ENCODE data around the gene CDH12.

Gene CDH12

DNA sequence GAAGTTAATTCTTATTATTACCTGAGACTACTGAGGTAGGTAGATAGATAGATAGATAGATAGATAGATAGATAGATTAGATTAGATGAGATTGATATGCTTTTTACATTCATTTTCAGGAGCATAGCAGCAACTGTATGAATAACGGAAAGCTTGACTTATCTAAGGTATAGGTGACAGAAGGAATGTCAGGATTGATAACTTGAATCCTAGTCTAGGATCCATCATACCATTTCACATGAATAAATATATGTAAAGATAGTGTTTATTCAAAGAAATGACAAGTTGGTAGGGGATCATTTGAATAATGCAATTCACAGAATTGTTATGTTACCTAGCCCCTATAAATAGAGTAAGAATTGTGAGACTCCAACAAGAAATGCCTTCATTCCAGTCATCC, 1008.2 kb downstream of the CDH12 start:
- DNase-seq (ENCODE audit: low read depth in 2 of 3, low spot score in 2 of 3), result no peak

- DNase-seq (ENCODE audit: low read depth in 2 of 3, low spot score in 2 of 3), result no peak
These were observed 1018.3 kb downstream of the CDH12 start for GRCh38 chr5:21834863-21835262.

GRCh38 chr5:21831145-21831787, 1021.9 kb downstream of the CDH12 start:
- DNase-seq (ENCODE audit: low read depth in 2 of 3, low spot score in 2 of 3), result no peak

DNA sequence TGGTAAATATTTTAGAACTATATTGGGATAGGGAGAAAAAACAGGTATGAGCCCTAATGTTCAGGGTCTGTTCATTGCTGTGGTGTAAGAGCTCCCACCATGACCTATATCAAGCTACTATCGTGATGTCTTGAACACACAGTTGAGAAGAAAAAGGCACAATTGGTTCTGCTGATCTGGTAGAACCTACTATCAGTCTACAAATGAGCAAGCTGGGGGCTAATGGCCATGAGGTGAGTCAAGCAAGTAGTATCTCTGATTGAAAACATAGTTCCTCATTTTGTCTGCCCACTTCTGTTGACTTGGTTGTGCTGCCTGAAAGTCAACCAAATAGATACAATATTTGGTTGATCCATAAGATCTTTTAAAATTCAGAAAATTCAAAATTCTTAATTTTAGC, 1026.3 kb downstream of the CDH12 start:
- no peak for DNase-seq (ENCODE audit: low read depth in 2 of 3, low spot score in 2 of 3)

DNA sequence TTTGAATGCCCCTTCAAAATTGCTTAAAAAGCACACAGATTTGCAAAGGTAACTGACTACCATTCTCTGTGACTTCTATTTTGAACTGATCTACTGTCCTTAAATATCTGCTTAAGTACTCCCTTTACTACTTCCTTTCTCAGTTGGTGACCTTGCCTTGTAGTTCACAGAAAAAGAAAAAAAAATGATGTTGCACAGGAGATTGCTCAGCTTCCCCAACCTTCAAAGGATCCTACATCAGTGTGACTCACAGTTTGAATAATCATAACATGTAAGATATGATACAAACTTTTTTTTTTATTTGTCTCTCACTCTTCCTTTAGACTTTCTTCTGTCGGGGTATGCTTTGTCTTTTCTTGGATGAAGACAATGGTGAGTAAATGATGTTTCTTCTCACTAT, 1029.6 kb downstream of the CDH12 start:
- DNase-seq (ENCODE audit: low read depth in 2 of 3, low spot score in 2 of 3), result no peak

GRCh38 chr5:21823076-21823574, 1030.0 kb downstream of the CDH12 start:
- DNase-seq (ENCODE audit: low read depth in 2 of 3, low spot score in 2 of 3), result no peak

DNA sequence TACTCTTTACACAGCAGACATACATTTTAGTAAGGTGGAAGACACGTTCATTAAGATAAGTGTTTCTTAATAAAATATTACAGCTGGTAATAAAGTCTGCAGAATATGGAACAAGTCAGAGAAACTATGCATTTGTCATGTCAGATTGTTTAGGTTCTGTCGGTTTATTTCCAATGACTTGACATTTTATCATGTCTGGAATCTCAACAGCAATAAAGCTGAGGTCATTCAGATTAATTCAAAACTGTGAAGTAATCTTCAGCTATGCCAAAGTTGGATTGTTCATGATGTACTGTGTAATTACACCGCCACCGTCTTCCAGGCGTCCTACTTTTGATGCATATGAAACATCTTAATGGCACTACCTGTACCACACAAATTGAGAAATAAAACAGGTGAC, 1032.6 kb downstream of the CDH12 start:
- no peak for DNase-seq (ENCODE audit: low read depth in 2 of 3, low spot score in 2 of 3)

GRCh38 chr5:21818370-21818720, 1034.8 kb downstream of the CDH12 start:
- DNase-seq (ENCODE audit: low read depth in 2 of 3, low spot score in 2 of 3), result no peak

- no peak for DNase-seq (ENCODE audit: low read depth in 2 of 3, low spot score in 2 of 3)
These were observed 1035.3 kb downstream of the CDH12 start for GRCh38 chr5:21817668-21818369.

- no peak for DNase-seq (ENCODE audit: low read depth in 2 of 3, low spot score in 2 of 3)
These were observed 1042.3 kb downstream of the CDH12 start for GRCh38 chr5:21810737-21811316.

DNA sequence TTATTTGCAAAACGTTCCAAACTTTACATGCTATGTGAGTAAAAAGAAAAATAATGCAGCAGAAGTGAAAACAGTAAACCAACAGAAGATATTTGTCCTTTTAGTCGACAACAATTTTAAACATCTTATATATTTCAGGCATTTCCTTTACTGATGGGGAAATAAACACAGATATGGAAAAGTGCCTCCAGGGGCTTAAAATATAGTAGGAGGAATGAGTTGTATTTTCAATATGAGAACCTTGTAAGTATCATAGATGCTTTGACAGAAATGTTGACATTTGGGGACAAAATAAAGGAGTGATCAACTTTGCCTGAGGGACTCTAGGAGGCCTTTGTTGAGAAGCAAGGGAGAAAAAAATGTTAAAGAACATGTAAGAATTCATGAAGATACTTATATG, 1043.5 kb downstream of the CDH12 start:
- DNase-seq (ENCODE audit: low read depth in 2 of 3, low spot score in 2 of 3), result no peak

DNA sequence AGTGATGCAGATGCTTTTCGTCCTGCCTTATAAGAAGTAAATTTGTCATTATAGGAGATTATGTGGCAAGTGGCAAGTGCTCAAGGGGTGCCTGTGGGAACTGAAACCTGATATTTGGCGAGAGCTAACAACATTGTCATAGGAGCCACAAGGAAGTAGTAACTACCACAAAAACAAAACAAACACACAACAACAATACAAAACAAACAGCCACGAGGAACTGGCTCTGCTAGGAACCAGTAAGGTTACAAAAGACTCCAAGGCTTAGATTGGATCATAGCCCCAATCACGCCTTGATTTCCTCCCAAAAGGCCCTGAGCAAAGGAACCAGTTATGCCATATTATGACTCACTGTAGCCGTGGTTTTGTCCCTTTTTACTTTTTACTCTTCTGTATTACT, 1045.2 kb downstream of the CDH12 start:
- DNase-seq (ENCODE audit: low read depth in 2 of 3, low spot score in 2 of 3), result no peak

DNA sequence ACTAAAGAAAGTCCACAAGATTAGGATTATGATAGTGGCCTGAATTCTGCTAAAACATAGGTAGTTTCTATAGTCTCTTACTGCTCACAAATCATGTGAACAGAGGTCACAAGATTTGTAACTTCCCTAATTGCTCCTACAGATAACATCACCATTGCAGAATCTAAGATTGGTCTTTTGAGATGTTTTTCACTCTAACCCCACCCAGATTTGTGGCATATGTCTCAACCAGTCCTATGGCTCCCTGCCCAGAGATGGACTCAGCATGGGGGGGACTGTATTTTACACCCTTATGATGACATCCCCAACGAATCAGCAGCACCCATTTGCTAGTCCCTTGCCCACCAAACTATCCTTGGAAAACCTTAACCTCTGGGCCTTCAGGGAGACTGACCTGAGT, 1046.2 kb downstream of the CDH12 start:
- DNase-seq (ENCODE audit: low read depth in 2 of 3, low spot score in 2 of 3), result no peak

DNA sequence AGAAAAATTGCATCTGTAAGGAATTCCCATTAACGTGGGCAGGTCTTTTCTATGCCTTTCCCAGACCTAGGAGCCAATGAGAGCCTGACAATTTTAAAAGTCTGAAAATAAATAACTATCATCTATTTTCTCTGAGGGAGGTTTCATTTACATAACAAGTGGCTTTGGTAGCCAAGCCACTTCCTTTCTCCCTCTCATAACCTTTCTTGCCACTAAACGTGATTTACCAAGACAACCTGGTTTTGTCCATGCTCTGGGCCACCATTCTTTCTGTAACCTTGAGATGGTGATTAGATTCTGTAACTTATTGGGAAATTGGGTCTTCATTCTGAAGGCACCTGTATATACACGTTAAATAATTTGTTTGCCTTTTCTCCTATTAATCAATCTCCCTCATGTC, 1046.9 kb downstream of the CDH12 start:
- DNase-seq (ENCODE audit: low read depth in 2 of 3, low spot score in 2 of 3), result no peak

DNA sequence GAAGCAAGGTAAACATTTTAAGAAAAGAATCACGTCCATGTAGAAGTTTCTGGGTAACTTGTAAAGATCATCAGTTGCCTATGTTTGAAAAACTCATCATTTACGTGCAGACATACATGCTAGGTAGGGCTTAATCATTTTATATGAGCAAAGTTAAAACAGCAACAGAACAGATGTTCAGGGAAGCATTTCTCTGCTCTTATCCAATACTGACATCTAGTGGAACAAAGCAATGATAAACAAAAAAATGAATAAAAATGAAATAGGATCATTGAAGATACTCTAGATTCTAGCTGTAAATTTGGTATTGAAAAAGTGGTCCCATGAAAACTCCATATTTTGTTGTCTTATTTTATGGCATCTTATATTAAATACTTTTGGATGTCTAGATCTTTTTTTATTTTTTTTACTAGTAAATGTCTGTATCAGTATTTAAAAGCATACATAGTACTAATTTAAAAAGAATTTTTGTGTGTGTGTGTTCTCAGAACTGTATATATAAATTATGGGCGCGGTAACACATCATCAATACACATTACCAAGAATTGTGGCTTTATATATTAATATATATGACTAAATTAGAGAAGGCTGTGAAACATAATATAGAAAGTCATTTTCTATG, 1050.2 kb downstream of the CDH12 start:
- no peak for DNase-seq (ENCODE audit: low read depth in 2 of 3, low spot score in 2 of 3)

GRCh38 chr5:21802100-21802499, 1051.0 kb downstream of the CDH12 start:
- no peak for DNase-seq (ENCODE audit: low read depth in 2 of 3, low spot score in 2 of 3)

DNA sequence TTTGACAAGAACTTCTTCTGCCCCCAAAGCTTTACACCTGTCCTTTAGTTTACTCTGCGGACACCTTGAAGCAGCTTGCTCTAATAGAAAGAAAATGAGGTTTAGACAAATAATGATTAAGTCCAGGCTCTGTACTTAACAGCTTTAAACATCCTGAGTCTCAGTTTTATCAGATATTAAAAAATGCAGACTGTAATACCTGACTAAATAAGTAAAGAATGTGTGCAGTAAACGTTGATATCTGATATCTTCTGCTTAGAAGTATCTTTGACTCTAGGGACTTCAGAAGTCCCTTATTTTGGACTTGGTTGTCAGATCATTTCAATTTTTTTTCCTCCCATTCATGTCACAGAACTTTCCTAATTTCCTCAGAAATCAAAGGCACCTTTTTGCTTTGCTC, 1060.4 kb downstream of the CDH12 start:
- no peak for DNase-seq (ENCODE audit: low read depth in 2 of 3, low spot score in 2 of 3)

- no peak for DNase-seq (ENCODE audit: low read depth in 2 of 3, low spot score in 2 of 3)
These were observed 1061.8 kb downstream of the CDH12 start for GRCh38 chr5:21791304-21791703.

DNA sequence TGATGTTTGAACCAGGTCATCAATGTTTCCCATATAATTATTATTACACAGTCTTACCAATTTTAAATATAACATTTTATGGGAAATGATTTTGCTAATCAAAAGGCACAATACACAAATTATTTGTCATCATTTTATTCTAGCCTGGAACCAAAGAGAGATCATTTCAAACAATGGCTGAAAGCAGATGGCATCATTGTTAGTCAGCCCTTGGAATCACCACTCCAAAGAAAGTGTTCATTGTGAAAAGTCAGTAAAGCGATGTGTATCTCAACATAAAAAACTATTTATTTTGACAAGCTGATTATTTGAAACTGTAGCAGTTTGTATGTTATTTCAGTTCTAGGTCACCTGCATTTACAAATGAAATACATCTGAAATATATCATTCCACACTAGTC, 1068.7 kb downstream of the CDH12 start:
- no peak for DNase-seq (ENCODE audit: low read depth in 2 of 3, low spot score in 2 of 3)

DNA sequence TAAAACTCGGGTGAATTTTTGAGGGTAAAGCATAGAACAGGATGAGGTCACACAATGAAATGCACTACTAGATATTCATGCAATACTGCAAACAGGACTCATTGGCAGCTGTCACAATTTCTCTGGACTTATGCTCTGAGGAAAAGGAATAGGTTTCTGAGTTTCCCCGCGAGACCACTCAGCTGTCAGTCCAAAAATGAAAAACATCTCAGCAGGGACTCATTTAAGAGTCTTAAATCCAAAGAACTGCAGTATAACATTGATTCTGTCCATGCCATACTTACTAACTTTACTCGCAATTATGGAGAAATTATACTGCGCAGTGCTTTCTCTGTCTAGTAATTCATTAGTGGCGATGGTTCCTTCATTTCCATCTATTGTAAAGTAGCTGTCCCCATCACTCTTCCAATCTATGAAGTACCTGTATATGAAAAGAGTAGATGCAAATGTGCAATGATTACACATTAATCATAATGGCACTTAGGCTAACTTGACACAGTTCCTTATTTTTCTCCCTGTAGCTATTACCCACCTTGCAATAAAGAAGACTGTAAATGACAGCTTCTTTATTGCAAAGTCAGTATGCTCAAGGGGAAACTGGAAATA, 1070.0 kb downstream of the CDH12 start:
- DNase-seq (ENCODE audit: low read depth in 2 of 3, low spot score in 2 of 3), result no peak

DNA sequence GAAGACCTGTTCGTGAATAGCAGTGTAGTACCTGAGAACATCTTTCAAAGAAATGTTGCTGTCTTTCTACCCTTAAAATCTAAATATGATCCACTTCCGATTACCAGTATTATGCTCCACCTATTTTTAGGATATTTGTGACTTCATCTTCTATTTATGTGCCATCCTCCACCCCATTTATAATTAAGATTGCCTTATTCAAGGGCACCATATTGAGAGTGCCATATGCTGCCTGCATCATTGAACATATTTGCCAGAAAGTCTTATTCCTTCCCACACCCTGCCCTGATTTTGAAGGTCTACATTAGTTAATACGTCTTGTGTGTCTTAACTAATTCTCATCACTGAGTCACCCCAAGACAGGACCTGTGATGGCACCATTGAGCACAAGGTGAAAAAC, 1076.7 kb downstream of the CDH12 start:
- no peak for DNase-seq (ENCODE audit: low read depth in 2 of 3, low spot score in 2 of 3)

DNA sequence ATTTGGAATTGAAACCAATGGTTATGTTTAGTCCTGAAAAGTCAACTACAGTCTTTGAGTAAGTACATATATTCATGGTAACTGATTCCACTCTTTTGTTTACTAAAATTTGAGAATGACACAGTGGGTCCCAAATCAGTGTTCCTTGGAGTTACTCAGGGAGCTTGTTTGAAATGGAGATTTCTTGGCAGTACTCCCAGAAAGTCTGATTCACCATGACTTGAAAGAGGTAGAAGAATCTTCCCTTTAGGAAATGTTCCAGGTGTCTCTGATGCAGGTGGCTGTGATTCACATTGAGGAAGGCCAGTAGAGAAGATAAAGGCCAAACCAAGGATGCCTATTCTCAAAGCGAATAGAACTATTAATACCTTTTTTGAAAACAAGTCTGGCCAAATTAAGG, 1078.3 kb downstream of the CDH12 start:
- DNase-seq (ENCODE audit: low read depth in 2 of 3, low spot score in 2 of 3), result no peak
